H9 (cell line): ENCODE data around the gene LYPD6. TPM values are rescaled to one million over a fixed set of nuclear protein-coding genes. Genes with fewer than 3 reads are reported as not detected.
A peak's percentile ranks its signal among the peaks of the same experiment; 100 is the strongest.

ENCODE experiments used
- DNase-seq: peaks from one replicate; pipeline ENCODE4 v3.0.0-alpha.2; 2017
- H2AFZ ChIP-seq: one replicate; pipeline ENCODE4 v1.6.1; 2013; ENCODE audit warnings: mild to moderate bottlenecking, low read length, control low read depth, moderate library complexity
- H2AK5ac ChIP-seq: 2 replicates; pipeline ENCODE4 v1.6.1; 2013; ENCODE audit warnings: low read length, control low read depth, mixed read lengths; ENCODE audit not compliant: insufficient read length
- H2BK120ac ChIP-seq: one replicate; pipeline ENCODE4 v1.6.1; 2013; ENCODE audit warnings: low read depth, mild to moderate bottlenecking, low read length, control low read depth, inconsistent platforms; ENCODE audit not compliant: poor library complexity, severe bottlenecking
- H2BK12ac ChIP-seq: 2 replicates; pipeline ENCODE4 v1.6.1; 2013; ENCODE audit warnings: low read length, control low read depth, mixed read lengths, low read depth; ENCODE audit not compliant: insufficient read length
- H2BK15ac ChIP-seq: 2 replicates; pipeline ENCODE4 v1.6.1; 2013; ENCODE audit warnings: low read depth, low read length, control low read depth
- H2BK20ac ChIP-seq: one replicate; pipeline ENCODE4 v1.6.1; 2013; ENCODE audit warnings: low read depth, mild to moderate bottlenecking, low read length, control low read depth, inconsistent platforms; ENCODE audit not compliant: poor library complexity, severe bottlenecking
- H2BK5ac ChIP-seq: 2 replicates; pipeline ENCODE4 v1.6.1; 2013; ENCODE audit warnings: low read length, control low read depth, mixed read lengths; ENCODE audit not compliant: insufficient read length
- H3K14ac ChIP-seq: 2 replicates; pipeline ENCODE4 v1.6.1; 2013; ENCODE audit warnings: low read length, control low read depth; ENCODE audit not compliant: insufficient read depth
- H3K18ac ChIP-seq: 2 replicates; pipeline ENCODE4 v1.6.1; 2013; ENCODE audit warnings: low read depth, mild to moderate bottlenecking, mixed read lengths, low read length, control low read depth; ENCODE audit not compliant: insufficient read length
- H3K23ac ChIP-seq: 2 replicates; pipeline ENCODE4 v1.6.1; 2013; ENCODE audit warnings: low read length, control low read depth, mixed read lengths, low read depth; ENCODE audit not compliant: insufficient read length
- H3K23me2 ChIP-seq: 2 replicates; pipeline ENCODE4 v1.6.1; 2013; ENCODE audit warnings: low read depth, mild to moderate bottlenecking, mixed read lengths, low read length, control low read depth; ENCODE audit not compliant: insufficient read length, poor library complexity, severe bottlenecking
- H3K27ac ChIP-seq: 2 replicates; pipeline ENCODE4 v1.5.1; 2013; ENCODE audit warnings: low read length, control low read depth, mixed read lengths, low read depth; ENCODE audit not compliant: insufficient read length
- H3K27me3 ChIP-seq: 2 replicates; pipeline ENCODE4 v1.6.1; 2013; ENCODE audit warnings: low read length, control low read depth, inconsistent platforms; ENCODE audit not compliant: insufficient read depth
- H3K4ac ChIP-seq: 2 replicates; pipeline ENCODE4 v1.6.1; 2013; ENCODE audit warnings: low read depth, mild to moderate bottlenecking, control low read depth, inconsistent platforms, low read length, moderate library complexity
- H3K4me1 ChIP-seq: 2 replicates; pipeline ENCODE4 v1.6.1; 2013; ENCODE audit warnings: low read length, control low read depth, inconsistent platforms; ENCODE audit not compliant: insufficient read depth
- H3K4me2 ChIP-seq: 2 replicates; pipeline ENCODE4 v1.6.1; 2013; ENCODE audit warnings: low read length, control low read depth, mixed read lengths; ENCODE audit not compliant: insufficient read length, insufficient read depth
- H3K56ac ChIP-seq: 2 replicates; pipeline ENCODE4 v1.6.1; 2013; ENCODE audit warnings: low read depth, mild to moderate bottlenecking, mixed read lengths, low read length, control low read depth; ENCODE audit not compliant: insufficient read length
- H3K79me1 ChIP-seq: 2 replicates; pipeline ENCODE4 v1.6.1; 2013; ENCODE audit warnings: low read depth, mild to moderate bottlenecking, moderate library complexity, low read length, control low read depth, inconsistent platforms; ENCODE audit not compliant: insufficient read depth, poor library complexity, severe bottlenecking
- H3K79me2 ChIP-seq: 2 replicates; pipeline ENCODE4 v1.6.1; 2013; ENCODE audit warnings: low read length, control low read depth, inconsistent platforms; ENCODE audit not compliant: insufficient read depth
- H3K9ac ChIP-seq: 2 replicates; pipeline ENCODE4 v1.6.1; 2013; ENCODE audit warnings: low read length, control low read depth, mixed read lengths; ENCODE audit not compliant: insufficient read length; ENCODE audit errors: extremely low read depth
- H3K9me3 ChIP-seq: one replicate; pipeline ENCODE4 v1.6.1; 2013; ENCODE audit warnings: low read depth, low read length, inconsistent platforms; ENCODE audit not compliant: control insufficient read depth
- H3T11ph ChIP-seq: one replicate; pipeline ENCODE4 v1.6.1; 2013; ENCODE audit warnings: mild to moderate bottlenecking, low read length, control low read depth, inconsistent platforms
- H4K20me1 ChIP-seq: one replicate; pipeline ENCODE4 v1.6.1; 2013; ENCODE audit not compliant: control insufficient read depth, insufficient read length, insufficient read depth
- H4K5ac ChIP-seq: 2 replicates; pipeline ENCODE4 v1.6.1; 2013; ENCODE audit warnings: low read depth, mild to moderate bottlenecking, mixed read lengths, low read length, control low read depth; ENCODE audit not compliant: insufficient read length
- H4K8ac ChIP-seq: replicated peaks from 2 replicates; pipeline ENCODE4 v1.6.1; 2013; ENCODE audit warnings: low read length, control low read depth, mixed read lengths, low read depth; ENCODE audit not compliant: insufficient read length
- H4K91ac ChIP-seq: 2 replicates; pipeline ENCODE4 v1.6.1; 2013; ENCODE audit warnings: low read depth, mild to moderate bottlenecking, moderate library complexity, mixed read lengths, low read length, control low read depth; ENCODE audit not compliant: insufficient read length
- H3K27ac Mint-ChIP-seq, 3 experiments: 2 replicates in 2 of 3; 3 replicates in 1 of 3; pipeline ENCODE4 v1.8.0; 2020 to 2021; ENCODE audit warnings: mixed read lengths in 3 of 3, mild to moderate bottlenecking in 1 of 3, moderate library complexity in 1 of 3
- H3K27me3 Mint-ChIP-seq: 2 replicates; pipeline ENCODE4 v1.8.0; 2021; ENCODE audit warnings: low read depth, mild to moderate bottlenecking, moderate library complexity, mixed read lengths
- H3K36me3 Mint-ChIP-seq, 3 experiments: 2 replicates in 2 of 3; 3 replicates in 1 of 3; pipeline ENCODE4 v1.8.0; 2020 to 2021; ENCODE audit warnings: low read depth in 3 of 3, mixed read lengths in 3 of 3; ENCODE audit not compliant: insufficient read depth in 1 of 3
- H3K4me1 Mint-ChIP-seq, 2 experiments: 2 replicates each; pipeline ENCODE4 v1.8.0; 2020; ENCODE audit warnings: mixed read lengths in 2 of 2
- H3K4me3 Mint-ChIP-seq, 2 experiments: 2 replicates in 1 of 2; 3 replicates in 1 of 2; pipeline ENCODE4 v1.8.0; 2020 to 2021; ENCODE audit warnings: mild to moderate bottlenecking in 2 of 2, mixed read lengths in 2 of 2, moderate library complexity in 1 of 2
- H3K9me3 Mint-ChIP-seq, 2 experiments: 2 replicates in 1 of 2; 3 replicates in 1 of 2; pipeline ENCODE4 v1.8.0; 2020; ENCODE audit warnings: mild to moderate bottlenecking in 2 of 2, mixed read lengths in 2 of 2, moderate library complexity in 1 of 2
- CTCF ChIP-seq: fragments of 200-600 bp; sonication (generic); conservative IDR thresholded peaks from 3 replicates; pipeline ENCODE4 v1.8.0; 2021; ENCODE audit warnings: antibody characterized with exemption, mild to moderate bottlenecking
- WGBS: extraction: QIAGEN DNeasy Blood & Tissue Kit; methylation state at CpG from one replicate; pipeline ENCODE4 v1.1.7; 2013; ENCODE audit warnings: missing lambda C conversion rate, low lambda C conversion rate, mixed read lengths; ENCODE audit not compliant: insufficient read length; ENCODE audit errors: extremely low coverage; 5-methylcytosine and 5-hydroxymethylcytosine counted together
- total RNA-seq: library from RNA; stranded (reverse); gene quantifications from 2 replicates; pipeline ENCODE4 v1.2.1, GENCODE V29; 2021

Gene LYPD6
- total RNA-seq, 1 experiment from 2014 or later: 3.0 TPM

- Mint-ChIP-seq H3K27ac (peak overlapping the region in 1 of 3 experiments; percentile 44; a peak in 1 of 7 replicates), H3K4me1 (peaks cover 35 to 38% of the 10 kb centered on the region in 2 experiments), H3K27me3 (no peaks in the 10 kb centered on the region), H3K9me3 (peaks cover 4 to 7% of the 10 kb centered on the region in 2 experiments; a peak in 3 of 5 replicates), H3K36me3 (peaks cover 5 to 19% (median 6%) of the 10 kb centered on the region in 3 experiments; a peak in 6 of 7 replicates), H3K4me3 (no peak overlapping the region)
- H3K27me3 ChIP-seq: no peaks in the 10 kb centered on the region
- no peak overlapping the region for H2AFZ ChIP-seq
- H2BK20ac ChIP-seq: no peak overlapping the region
- H2BK12ac ChIP-seq: no peak overlapping the region
- no peaks in the 10 kb centered on the region for H3K79me1 ChIP-seq
- H3K27ac ChIP-seq: no peak overlapping the region
- H3T11ph ChIP-seq: no peak overlapping the region
- DNase-seq: no peak
- H3K14ac ChIP-seq: no peak overlapping the region
- no peak overlapping the region for H3K56ac ChIP-seq
- H3K23me2 ChIP-seq: no peaks in the 10 kb centered on the region
- no peak overlapping the region for H3K18ac ChIP-seq
- no peak overlapping the region for H2BK5ac ChIP-seq
- H4K8ac ChIP-seq: no peak overlapping the region
- no peaks in the 10 kb centered on the region for H3K79me2 ChIP-seq
- no peak overlapping the region for H3K9ac ChIP-seq
- H2AK5ac ChIP-seq: no peak overlapping the region
- WGBS: no CpG with 5 or more reads among the region's 1 CpG
- no peak overlapping the region for H2BK120ac ChIP-seq
- H4K91ac ChIP-seq: no peak overlapping the region
- H4K20me1 ChIP-seq: no peaks in the 10 kb centered on the region
- no peaks in the 10 kb centered on the region for H3K9me3 ChIP-seq
- no peak overlapping the region for H2BK15ac ChIP-seq
- H4K5ac ChIP-seq: no peak overlapping the region
- TF ChIP-seq CTCF: no peak
- no peak overlapping the region for H3K4me2 ChIP-seq
- no peak overlapping the region for H3K23ac ChIP-seq
- H3K4me1 ChIP-seq: no peaks in the 10 kb centered on the region; the same call in 1 of the 2 replicates
- H3K4ac ChIP-seq: no peak overlapping the region
These were observed 29.7 kb downstream of the LYPD6 start for GRCh38 chr2:149360106-149360505.
